BE2C (cell line): Measurements from ENCODE around the gene HADH.
"Not testable (repeated sequence)": the region's sequence is repeated elsewhere in the genome, so short reads cannot be mapped to it uniquely, and the experiment has no call there.

ENCODE experiments used
- DNase-seq: peaks from one replicate; pipeline ENCODE4 v3.0.0-alpha.2; 2020
- H3K27me3 ChIP-seq: fragments of 250-450 bp; sonication (Bioruptor Pico); 2 replicates; pipeline ENCODE4 v1.5.1; 2020; ENCODE audit warnings: mild to moderate bottlenecking
- H3K36me3 ChIP-seq: fragments of 250-450 bp; sonication (Bioruptor Pico); 2 replicates; pipeline ENCODE4 v1.5.1; 2020; ENCODE audit warnings: mild to moderate bottlenecking
- H3K4me1 ChIP-seq: fragments of 250-450 bp; sonication (Bioruptor Pico); 2 replicates; pipeline ENCODE4 v1.5.1; 2020
- H3K4me3 ChIP-seq: 2 replicates; pipeline ENCODE4 v1.5.1; 2011; ENCODE audit warnings: low read depth, low read length
- H3K9me3 ChIP-seq: fragments of 250-450 bp; sonication (Bioruptor Pico); 2 replicates; pipeline ENCODE4 v1.5.1; 2020
- TF ChIP-seq, protein P1 (sequence below): IDR thresholded peaks from 2 replicates; pipeline ENCODE4 v1.5.1; 2012; ENCODE audit warnings: mild to moderate bottlenecking, low read depth, low read length

The HADH gene

GRCh38 chr4:108007984-108008383 lies 18.3 kb downstream of the HADH start:
- TF ChIP-seq, protein P1, sequence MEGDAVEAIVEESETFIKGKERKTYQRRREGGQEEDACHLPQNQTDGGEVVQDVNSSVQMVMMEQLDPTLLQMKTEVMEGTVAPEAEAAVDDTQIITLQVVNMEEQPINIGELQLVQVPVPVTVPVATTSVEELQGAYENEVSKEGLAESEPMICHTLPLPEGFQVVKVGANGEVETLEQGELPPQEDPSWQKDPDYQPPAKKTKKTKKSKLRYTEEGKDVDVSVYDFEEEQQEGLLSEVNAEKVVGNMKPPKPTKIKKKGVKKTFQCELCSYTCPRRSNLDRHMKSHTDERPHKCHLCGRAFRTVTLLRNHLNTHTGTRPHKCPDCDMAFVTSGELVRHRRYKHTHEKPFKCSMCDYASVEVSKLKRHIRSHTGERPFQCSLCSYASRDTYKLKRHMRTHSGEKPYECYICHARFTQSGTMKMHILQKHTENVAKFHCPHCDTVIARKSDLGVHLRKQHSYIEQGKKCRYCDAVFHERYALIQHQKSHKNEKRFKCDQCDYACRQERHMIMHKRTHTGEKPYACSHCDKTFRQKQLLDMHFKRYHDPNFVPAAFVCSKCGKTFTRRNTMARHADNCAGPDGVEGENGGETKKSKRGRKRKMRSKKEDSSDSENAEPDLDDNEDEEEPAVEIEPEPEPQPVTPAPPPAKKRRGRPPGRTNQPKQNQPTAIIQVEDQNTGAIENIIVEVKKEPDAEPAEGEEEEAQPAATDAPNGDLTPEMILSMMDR: no peak
- H3K27me3 ChIP-seq: no peaks in the 10 kb centered on the region
- no peaks in the 10 kb centered on the region for H3K4me1 ChIP-seq
- no peak for DNase-seq
- H3K36me3 ChIP-seq: peaks cover 3% of the 10 kb centered on the region; the same call in 1 of the 2 replicates
- H3K4me3 ChIP-seq: no peak overlapping the region
- no peaks in the 10 kb centered on the region for H3K9me3 ChIP-seq

DNA sequence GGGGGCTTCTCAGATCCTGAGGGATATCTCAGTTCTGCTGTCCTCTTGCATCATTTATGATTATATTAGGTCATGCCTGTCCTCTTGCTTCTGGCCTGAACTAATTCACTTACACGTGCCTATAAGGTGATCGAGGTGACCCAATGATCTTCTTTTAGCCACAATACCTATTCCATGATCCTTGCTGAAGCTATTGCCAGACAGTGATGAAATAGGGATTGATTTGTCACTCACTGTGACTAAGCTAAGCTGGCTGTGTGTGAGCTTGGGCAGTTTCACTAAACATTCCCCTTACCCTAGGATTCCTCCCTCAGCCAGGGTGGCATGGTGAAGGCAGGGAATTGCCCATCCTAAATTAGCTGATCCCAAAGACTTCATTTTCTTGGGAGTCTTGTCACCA lies 19.0 kb downstream of the HADH start:
- H3K27me3 ChIP-seq: no peaks in the 10 kb centered on the region
- peaks cover 3% of the 10 kb centered on the region; the same call in 1 of the 2 replicates for H3K36me3 ChIP-seq
- DNase-seq: no peak
- TF ChIP-seq, protein P1: no peak
- H3K4me3 ChIP-seq: no peak overlapping the region
- no peaks in the 10 kb centered on the region for H3K4me1 ChIP-seq
- H3K9me3 ChIP-seq: no peaks in the 10 kb centered on the region

GRCh38 chr4:108010167-108010566 lies 20.5 kb downstream of the HADH start:
- no peaks in the 10 kb centered on the region; the same call in none of the 2 replicates for H3K36me3 ChIP-seq
- no peaks in the 10 kb centered on the region for H3K4me1 ChIP-seq
- TF ChIP-seq, protein P1: no peak
- H3K9me3 ChIP-seq: no peaks in the 10 kb centered on the region
- H3K27me3 ChIP-seq: no peaks in the 10 kb centered on the region
- H3K4me3 ChIP-seq: no peak overlapping the region
- DNase-seq: no peak

DNA sequence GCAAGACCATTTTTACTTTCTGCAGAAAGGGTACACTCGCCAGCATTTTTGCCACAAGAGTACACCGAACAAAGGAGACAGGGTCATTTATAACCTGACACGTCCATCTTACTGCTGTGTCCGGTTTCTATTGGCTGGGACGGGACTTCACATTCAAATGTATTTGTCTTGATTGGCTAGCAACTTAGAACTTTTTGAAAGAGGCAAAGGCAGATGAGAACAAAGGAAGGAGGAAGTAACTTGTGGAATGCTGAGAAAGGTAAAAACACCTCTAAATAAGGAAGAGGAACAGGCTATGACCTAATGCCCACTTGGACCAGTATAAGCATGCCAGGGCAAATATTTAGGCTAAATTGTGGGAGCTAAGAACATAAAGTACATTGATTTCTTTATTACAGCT lies 22.7 kb downstream of the HADH start:
- H3K4me3 ChIP-seq, H3K9me3 ChIP-seq, H3K27me3 ChIP-seq, H3K36me3 ChIP-seq, H3K4me1 ChIP-seq, DNase-seq: not testable (repeated sequence)

GRCh38 chr4:108013327-108013726 lies 23.6 kb downstream of the HADH start:
- H3K36me3 ChIP-seq: peaks cover 5% of the 10 kb centered on the region
- no peak for DNase-seq
- H3K4me3 ChIP-seq: no peak overlapping the region
- no peaks in the 10 kb centered on the region for H3K4me1 ChIP-seq
- H3K27me3 ChIP-seq: no peaks in the 10 kb centered on the region
- no peaks in the 10 kb centered on the region for H3K9me3 ChIP-seq
- TF ChIP-seq, protein P1: no peak

DNA sequence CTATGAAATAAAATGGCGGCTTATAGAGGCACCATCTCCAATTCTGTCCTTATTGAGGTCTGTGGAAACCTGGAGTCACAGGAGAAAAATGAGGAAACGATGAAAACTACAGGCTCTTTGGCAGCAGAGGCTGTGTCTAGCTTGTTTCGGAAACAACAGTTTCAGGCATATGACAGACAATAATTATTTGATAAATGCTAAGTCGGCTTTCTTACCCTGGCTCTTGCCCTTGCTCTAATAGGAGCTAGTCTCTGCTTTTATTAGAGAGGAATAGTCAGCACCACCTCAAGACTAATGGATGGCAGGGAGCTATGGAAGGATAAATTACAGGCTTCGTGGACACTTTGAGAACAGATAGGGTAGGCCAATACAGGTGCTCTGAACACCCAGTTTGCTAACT lies 24.3 kb downstream of the HADH start:
- no peak for DNase-seq
- no peak overlapping the region for H3K4me3 ChIP-seq
- H3K27me3 ChIP-seq: no peaks in the 10 kb centered on the region
- H3K36me3 ChIP-seq: peaks cover 5% of the 10 kb centered on the region
- H3K9me3 ChIP-seq: no peaks in the 10 kb centered on the region
- H3K4me1 ChIP-seq: no peaks in the 10 kb centered on the region
- TF ChIP-seq, protein P1: no peak
